PFSK-1 (cell line): ENCODE data around the gene ANKRD13B.

Experiments used
- FOXP2 ChIP-seq: optimal IDR thresholded peaks from 2 replicates; pipeline ENCODE3; 2011; ENCODE audit warnings: borderline replicate concordance, control low read depth, inconsistent platforms; ENCODE audit not compliant: insufficient read depth; ENCODE audit errors: extremely low read length, extremely low read depth
- POLR2AphosphoS5 ChIP-seq: IDR thresholded peaks from 2 replicates; pipeline ENCODE4 v1.6.1; 2012; ENCODE audit warnings: low read depth, mild to moderate bottlenecking, control low read depth, low read length, moderate library complexity
- REST ChIP-seq, 2 experiments: IDR thresholded peaks; 2 replicates each; pipeline versions ENCODE4 v1.6.1 to v1.8.0; 2011 to 2012; ENCODE audit warnings: low read depth in 2 of 2, low read length in 2 of 2, control low read depth in 1 of 2, inconsistent platforms in 1 of 2, mild to moderate bottlenecking in 1 of 2, moderate library complexity in 1 of 2; ENCODE audit not compliant: insufficient read depth in 1 of 2
- SIN3A ChIP-seq: IDR thresholded peaks from 2 replicates; pipeline ENCODE4 v1.6.1; 2012; ENCODE audit warnings: mild to moderate bottlenecking, low read length, moderate library complexity, borderline replicate concordance; ENCODE audit not compliant: insufficient read depth
- TAF1 ChIP-seq: IDR thresholded peaks from 2 replicates; pipeline ENCODE4 v1.6.1; 2012; ENCODE audit warnings: low read length, control low read depth, borderline replicate concordance; ENCODE audit not compliant: insufficient read depth

- TF ChIP-seq SIN3A: no peak
- TF ChIP-seq POLR2AphosphoS5: no peak
- TF ChIP-seq TAF1: no peak
- no peak for TF ChIP-seq REST (IDR thresholded peaks at IDR 0.05; ENCODE audit: insufficient read depth in 1 of 2, low read depth in 2 of 2, low read length in 2 of 2)
- TF ChIP-seq FOXP2: no peak
Observed at GRCh38 chr17:29595943-29596774, 3.2 kb downstream of the ANKRD13B start.
